Activated CD4-positive, alpha-beta T cell treated with anti-CD3 and anti-CD28 coated beads, Interleukin-2, amount 50 U/mL, for 24 hours (primary cell): Measurements from ENCODE around the gene GALNT17.
"Not testable (repeated sequence)": the region's sequence is repeated elsewhere in the genome, so short reads cannot be mapped to it uniquely, and the experiment has no call there.

Experiments
- DNase-seq, 2 donors: peaks; one replicate each; pipeline ENCODE4 v3.0.0-alpha.2; 2020; ENCODE audit warnings: low read depth in 1 of 2, low spot score in 1 of 2

Gene GALNT17

DNA sequence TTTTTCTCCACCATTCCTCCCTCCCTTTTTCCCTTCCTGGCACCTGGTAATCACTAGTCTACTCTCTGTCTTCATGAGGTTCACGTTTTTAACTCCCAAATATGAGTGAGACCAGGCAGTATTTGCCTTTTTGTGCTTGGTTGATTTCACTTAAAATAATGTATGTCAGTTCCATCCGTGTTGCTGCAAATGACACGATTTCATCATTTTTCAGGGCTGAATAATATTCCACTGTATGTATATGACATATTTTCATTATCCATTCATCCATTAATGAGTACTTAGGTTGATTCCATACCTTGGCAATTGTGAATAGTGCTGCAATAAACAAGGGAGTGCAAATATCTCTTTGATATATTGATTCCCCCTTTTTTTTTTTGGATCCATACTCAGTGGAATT, 25.8 kb downstream of the GALNT17 start:
- DNase-seq: no peak

DNA sequence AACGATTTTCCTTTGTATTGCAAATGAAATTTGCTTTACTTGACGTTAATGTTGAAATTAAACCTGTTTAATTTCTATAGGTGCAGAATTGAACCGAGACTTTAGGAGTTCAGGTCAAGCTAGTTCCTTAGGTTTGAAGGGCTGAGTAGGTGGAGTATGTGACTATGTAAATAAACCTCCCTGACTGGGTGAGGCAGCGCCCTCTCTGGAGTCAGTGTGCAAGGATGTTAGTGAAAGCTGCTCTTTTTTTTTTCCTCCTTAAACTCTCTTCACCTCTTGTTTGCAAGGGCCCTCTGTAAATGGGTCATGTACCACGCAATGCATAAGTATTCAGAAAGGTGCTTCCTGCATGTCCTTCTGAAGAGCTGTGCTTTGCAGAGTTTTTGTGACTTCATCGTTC, 33.8 kb downstream of the GALNT17 start:
- no peak for DNase-seq

DNA sequence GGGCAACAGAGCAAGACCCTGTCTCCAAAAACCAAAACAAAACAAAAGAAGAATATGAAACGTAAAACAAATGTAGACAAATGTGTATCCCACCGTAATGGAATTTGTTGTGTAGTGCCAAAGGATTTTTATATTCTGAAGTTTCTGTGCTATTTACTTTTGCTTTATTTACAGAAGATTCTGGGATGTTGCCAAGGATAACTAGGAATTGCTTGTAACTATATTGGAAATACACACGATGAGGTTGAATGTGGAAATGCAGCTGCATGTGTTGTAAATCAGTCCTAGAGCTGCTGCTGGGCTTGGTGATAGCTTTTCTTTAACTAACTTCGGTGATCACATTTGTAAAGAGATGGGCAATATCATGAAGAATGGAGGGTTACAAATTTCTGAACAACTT, 39.5 kb downstream of the GALNT17 start:
- no peak for DNase-seq

GRCh38 chr7:71173955-71174354, 42.0 kb downstream of the GALNT17 start:
- DNase-seq: no peak

GRCh38 chr7:71182438-71182935, 50.5 kb downstream of the GALNT17 start:
- no peak for DNase-seq

GRCh38 chr7:71184136-71184535, 52.2 kb downstream of the GALNT17 start:
- no peak for DNase-seq

- no peak for DNase-seq
These were observed 52.7 kb downstream of the GALNT17 start for GRCh38 chr7:71184609-71185008.

DNA sequence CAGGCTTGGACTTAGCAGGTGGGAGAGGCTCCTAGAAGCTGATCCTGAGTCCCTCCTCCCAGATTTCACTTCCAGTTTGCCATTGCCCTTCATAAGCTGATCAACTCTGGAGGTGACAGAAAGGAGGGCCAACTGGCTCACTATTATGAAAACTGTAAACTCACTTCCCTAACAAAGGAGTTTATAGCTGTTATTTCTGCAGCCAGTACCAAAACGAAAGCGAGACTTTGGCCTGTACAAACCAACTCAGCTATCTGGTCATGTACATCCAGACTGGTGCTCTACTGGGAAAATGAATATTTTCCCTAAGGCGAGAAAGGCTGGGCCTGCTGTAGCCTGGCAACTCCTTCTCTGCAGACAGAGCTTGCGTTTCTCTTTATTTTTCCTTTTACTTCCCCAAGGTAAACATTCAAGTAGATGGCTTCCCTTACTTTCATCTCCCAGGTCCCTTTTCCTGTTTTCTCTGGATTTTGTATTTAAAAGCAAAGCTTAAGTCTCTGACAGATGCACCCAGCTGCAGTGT, 54.7 kb downstream of the GALNT17 start:
- no peak for DNase-seq

- DNase-seq: no peak
These were observed 59.8 kb downstream of the GALNT17 start for GRCh38 chr7:71191771-71192170.

GRCh38 chr7:71193099-71193810, 61.3 kb downstream of the GALNT17 start:
- no peak for DNase-seq

DNA sequence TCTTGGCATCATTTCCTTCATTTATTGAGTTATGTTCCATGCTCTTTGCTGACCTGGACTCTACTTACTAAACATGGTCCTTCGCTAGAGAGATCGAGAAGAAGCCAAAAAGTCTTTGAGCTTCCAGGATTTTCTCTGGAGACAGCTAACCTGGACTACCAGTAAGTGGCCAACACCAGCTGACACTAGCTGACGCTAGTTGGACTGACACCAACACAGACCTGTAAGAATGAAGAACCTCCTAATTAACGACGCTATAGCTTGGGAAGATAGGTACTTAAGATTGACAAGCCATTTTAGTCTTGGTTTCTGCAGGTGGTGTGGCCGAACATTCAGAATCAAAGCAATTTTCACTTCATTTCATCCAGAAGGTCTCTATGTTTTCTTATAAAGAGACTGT, 66.4 kb downstream of the GALNT17 start:
- no peak for DNase-seq

GRCh38 chr7:71198887-71199286, 66.9 kb downstream of the GALNT17 start:
- DNase-seq: no peak

DNA sequence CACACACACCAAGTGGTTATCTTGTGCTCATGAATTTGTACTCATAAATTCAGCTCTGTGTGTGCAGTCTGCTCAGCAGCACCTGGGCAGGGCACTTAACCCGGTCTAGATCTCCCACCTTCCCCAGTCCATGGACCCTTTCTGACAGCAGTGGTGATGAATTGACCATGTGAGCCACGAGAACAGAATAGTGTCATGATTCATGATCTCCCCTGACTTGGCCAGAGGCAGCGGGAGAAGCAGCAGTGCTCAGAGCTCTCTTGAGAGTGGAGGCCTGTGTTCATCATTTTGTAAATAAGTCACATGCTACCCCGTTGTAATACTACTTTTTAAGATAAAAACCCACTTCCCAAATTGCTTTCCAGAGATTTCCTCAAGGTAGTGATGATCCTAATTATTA, 74.2 kb downstream of the GALNT17 start:
- no peak for DNase-seq

GRCh38 chr7:71208881-71209280, 76.9 kb downstream of the GALNT17 start:
- DNase-seq: no peak

DNA sequence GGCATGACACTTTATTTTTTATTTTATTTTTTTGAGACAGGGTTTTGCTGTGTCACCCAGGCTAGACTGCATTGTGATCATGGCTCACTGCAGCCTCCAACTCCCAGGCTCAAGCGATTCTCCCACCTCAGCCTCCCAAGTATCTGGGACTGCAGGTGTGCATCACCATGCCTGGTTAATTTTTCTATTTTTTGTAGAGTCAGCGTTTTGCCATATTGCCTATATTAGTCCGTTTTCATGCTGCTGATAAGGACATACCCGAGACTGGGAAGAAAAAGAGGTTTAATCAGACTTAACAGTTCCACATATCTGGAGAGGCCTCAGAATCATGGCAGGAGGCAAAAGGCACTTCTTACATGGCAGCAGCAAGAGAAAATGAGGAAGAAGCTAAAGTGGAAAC, 77.5 kb downstream of the GALNT17 start:
- DNase-seq: not testable (repeated sequence)

DNA sequence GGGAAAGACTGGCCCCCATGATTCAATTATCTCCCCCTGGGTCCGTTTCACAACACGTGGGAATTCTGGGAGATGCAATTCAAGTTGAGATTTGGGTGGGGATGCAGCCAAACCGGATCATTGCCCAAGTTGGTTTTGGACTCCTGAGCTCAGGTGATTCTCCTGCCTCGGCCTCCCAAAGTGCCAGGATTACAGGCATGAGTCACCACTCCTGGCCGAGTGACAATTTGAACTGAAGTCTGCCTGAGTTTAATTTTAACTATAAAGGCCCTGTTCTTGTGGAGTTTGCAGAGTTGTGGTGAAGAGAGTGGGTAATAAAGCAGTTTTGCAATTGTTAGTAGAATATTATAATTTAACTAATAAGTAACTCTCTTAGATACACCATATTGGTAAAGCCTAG, 78.3 kb downstream of the GALNT17 start:
- DNase-seq: no peak

GRCh38 chr7:71212433-71212832, 80.5 kb downstream of the GALNT17 start:
- DNase-seq: not testable (repeated sequence)

- DNase-seq: no peak
These were observed 84.3 kb downstream of the GALNT17 start for GRCh38 chr7:71216211-71216610.

DNA sequence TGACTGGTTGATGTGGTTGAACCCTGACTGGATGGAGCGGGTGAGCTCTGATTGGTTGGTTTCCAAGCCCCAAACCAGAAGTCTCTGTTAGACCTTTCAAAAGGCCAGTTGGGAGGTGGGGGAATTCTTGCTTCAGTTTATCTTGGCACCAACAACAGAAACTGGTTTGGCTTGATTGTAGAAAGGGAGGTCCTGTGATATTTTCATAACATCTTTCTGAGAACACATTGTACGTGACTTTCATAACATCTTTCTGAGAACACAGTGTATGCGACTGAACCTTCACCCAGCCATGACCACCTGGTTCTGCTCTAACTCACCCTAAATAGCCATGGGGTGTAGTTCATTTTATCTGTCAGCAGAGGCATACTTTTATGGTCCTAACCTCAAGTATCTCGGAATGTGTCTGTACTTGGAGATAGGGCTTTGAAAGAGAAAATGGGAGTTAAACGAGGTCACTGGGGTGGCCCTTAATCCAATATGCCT, 88.3 kb downstream of the GALNT17 start:
- DNase-seq: no peak

- DNase-seq: no peak
These were observed 89.1 kb downstream of the GALNT17 start for GRCh38 chr7:71221049-71221448.

- no peak for DNase-seq
These were observed 89.6 kb downstream of the GALNT17 start for GRCh38 chr7:71221549-71221948.

DNA sequence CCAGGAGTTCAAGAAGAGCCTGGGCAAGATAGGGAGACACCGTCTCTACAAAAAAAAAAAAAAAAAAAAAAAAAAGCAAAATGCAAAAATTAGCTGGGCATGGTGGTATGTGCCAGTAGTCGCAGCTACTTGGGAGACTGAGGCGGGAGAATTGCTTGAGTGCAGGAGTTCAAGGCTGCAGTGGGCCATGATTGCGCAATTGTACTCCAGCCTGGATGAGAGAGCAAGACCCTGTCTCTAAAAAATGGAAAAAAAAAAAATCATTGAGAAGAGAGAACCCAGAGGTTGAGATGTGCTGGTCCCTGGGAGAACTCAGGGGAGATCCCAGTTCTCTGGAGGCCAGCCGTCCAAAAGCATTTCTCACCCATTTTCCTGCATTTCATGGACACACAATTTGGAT, 95.2 kb downstream of the GALNT17 start:
- no peak for DNase-seq

- no peak for DNase-seq
These were observed 97.2 kb downstream of the GALNT17 start for GRCh38 chr7:71229148-71229547.
